AG04450 (cell line): ENCODE data around the gene CST9. TPM values are rescaled to one million over a fixed set of nuclear protein-coding genes. Genes with fewer than 3 reads are reported as not detected.

Source experiments
- CTCF ChIA-PET: fragments of 300-600, 350-600 bp; formaldehyde crosslinking; extraction: SDS; loops from one replicate; lab custom pipeline; 2022; ENCODE audit warnings: antibody characterized with exemption, inconsistent platforms; lab: Charles Lee
- POLR2A ChIA-PET: fragments of 350-600 bp; formaldehyde crosslinking; extraction: SDS; loops from one replicate; lab custom pipeline; 2021; ENCODE audit warnings: antibody characterized with exemption, inconsistent platforms; lab: Yijun Ruan, JAX
- DNase-seq: peaks from one replicate; pipeline ENCODE4 v3.0.0-alpha.2; 2011; ENCODE audit warnings: low read depth, low spot score
- H3K27ac ChIP-seq: one replicate; pipeline ENCODE4 v1.5.1; 2012; ENCODE audit warnings: low read depth, low read length, control low read depth
- H3K27me3 ChIP-seq: one replicate; pipeline ENCODE4 v1.6.0; 2012; ENCODE audit warnings: low read length; ENCODE audit not compliant: control insufficient read depth, insufficient read depth
- H3K4me3 ChIP-seq: 2 replicates; pipeline ENCODE4 v1.5.1; 2011; ENCODE audit warnings: mild to moderate bottlenecking, low read depth, low read length, control low read depth
- H3K9me3 ChIP-seq: 2 replicates; pipeline ENCODE4 v1.5.1; 2012; ENCODE audit warnings: low read length; ENCODE audit not compliant: control insufficient read depth, insufficient read depth
- CTCF ChIP-seq: IDR thresholded peaks from 2 replicates; pipeline ENCODE4 v1.5.1; 2011; ENCODE audit warnings: low read depth, low read length, control low read depth, inconsistent platforms
- polyA plus RNA-seq: library from polyadenylated mRNA; depleted of rRNA; stranded (reverse); fragments of >200 nt; gene quantifications from 2 replicates; pipeline ENCODE4 v1.2.3, GENCODE V29; 2011

CST9 gene
- polyA plus RNA-seq, 1 experiment: not detected

GRCh38 chr20:23628402-23629016 lies 22.8 kb upstream of the CST9 start:
- no peak for DNase-seq
- CTCF ChIA-PET: no interaction called here
- H3K27ac ChIP-seq: no peak overlapping the region
- no peak overlapping the region for H3K4me3 ChIP-seq
- TF ChIP-seq CTCF: no peak
- no peaks in the 10 kb centered on the region for H3K27me3 ChIP-seq
- no peaks in the 10 kb centered on the region; the same call in 1 of the 2 replicates for H3K9me3 ChIP-seq
- POLR2A ChIA-PET: interaction anchor here (0.5 to 1.4 kb wide), 2 partner anchors 9 to 1604 kb away, joined by 3 to 4 read pairs; partner anchors contain the start of gene CST3

DNA sequence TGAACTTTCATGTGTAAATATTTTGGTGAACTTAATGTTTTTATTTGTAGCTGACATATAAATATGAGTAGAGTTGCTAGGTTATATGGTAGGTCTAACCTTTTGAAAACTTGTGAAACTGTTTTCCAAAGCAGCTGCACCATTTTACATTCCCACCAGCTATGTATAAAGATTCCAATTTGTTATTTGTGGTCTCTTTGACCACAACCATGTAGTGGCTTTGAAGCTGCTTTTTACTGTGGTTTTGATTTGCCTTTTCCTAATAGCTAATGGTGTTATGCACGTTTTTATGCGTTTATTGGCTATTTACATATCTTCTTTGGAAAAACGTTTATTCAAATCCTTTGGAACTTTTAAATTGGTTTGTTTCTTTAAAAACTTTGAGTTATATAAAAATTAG lies 21.8 kb upstream of the CST9 start:
- ChIA-PET CTCF (interaction anchor here (1.7 kb wide), 1 partner anchor 21 kb away, joined by 5 read pairs; no protein-coding TSS in a partner anchor), POLR2A (interaction anchor here (1.1 kb wide), 1 partner anchor 10 kb away, joined by 3 read pairs; the partner anchor contains the start of gene CST3)
- TF ChIP-seq CTCF: no peak
- Histone ChIP-seq H3K9me3 (no peaks in the 10 kb centered on the region; the same call in 1 of the 2 replicates), H3K27me3 (no peaks in the 10 kb centered on the region), H3K27ac (no peak overlapping the region), H3K4me3 (no peak overlapping the region)
- no peak for DNase-seq

GRCh38 chr20:23626040-23626620 lies 20.4 kb upstream of the CST9 start:
- Histone ChIP-seq H3K27ac (no peak overlapping the region), H3K27me3 (no peaks in the 10 kb centered on the region), H3K9me3 (no peaks in the 10 kb centered on the region), H3K4me3 (no peak overlapping the region)
- CTCF ChIA-PET: interaction anchor here (1.7 to 1.9 kb wide), 2 partner anchors 19 to 184 kb away, joined by 4 to 5 read pairs; no protein-coding TSS in a partner anchor
- DNase-seq: no peak
- TF ChIP-seq CTCF: no peak
- POLR2A ChIA-PET: no interaction called here

DNA sequence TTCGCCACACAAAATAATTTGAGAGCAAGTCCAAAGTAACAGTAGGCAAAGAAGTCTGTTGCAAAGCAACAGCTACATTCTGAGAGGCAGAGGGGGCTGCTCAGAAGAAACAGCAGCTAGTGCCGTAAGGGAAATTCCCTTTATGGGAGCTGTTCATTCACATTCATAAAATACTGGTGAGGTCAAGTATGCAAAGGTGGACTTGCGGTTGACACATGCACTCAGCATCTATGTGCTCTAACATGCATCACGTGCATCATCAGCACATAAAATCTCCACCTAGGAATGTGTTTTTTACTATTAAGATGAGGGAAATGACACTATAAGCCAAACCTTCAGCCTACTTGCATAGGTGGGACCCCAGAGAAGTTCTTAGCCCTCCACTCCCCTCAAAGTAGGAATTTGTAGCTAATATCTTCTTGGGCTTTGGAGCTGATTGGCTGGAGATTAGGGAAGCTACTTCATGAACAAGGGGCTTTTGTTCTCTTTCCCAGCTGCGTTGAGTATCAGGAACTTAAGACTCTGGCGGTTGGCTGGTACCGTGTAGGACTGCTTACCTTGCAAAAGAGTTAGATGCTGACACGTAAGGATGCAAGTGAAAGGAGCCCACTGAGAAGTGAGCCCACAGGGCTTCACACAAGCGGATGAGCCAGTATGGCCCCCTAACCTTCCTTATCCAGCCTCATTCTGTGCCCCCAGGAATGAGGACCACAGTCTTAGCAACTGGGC lies 19.7 kb upstream of the CST9 start:
- Histone ChIP-seq H3K9me3 (no peaks in the 10 kb centered on the region), H3K4me3 (no peak overlapping the region), H3K27me3 (no peaks in the 10 kb centered on the region), H3K27ac (no peak overlapping the region)
- ChIA-PET CTCF (interaction anchor here (1.9 kb wide), 1 partner anchor 184 kb away, joined by 4 read pairs; no protein-coding TSS in a partner anchor), POLR2A (no interaction called here)
- no peak for TF ChIP-seq CTCF
- no peak for DNase-seq
